HL-60/S4 treated with phorbol 12-myristate 13-acetate at 8.2 ng/mL for 4 days and 3 days (cell line): ENCODE results near the gene IL34.

Experiments used
- in situ Hi-C: fragments of 300-500 bp; cut with MboI; formaldehyde crosslinking; loops from 2 replicates; pipeline ENCODE4 v1.15.0; 2022; ENCODE audit warnings: low sequenced_read_pairs

The IL34 gene

GRCh38 chr16:70687102-70687511 lies 40.7 kb downstream of the IL34 start:
- in situ Hi-C loops, result no loop called here

GRCh38 chr16:70687671-70688245 lies 41.4 kb downstream of the IL34 start:
- in situ Hi-C loops, result no loop called here

- in situ Hi-C loops, result no loop called here
Measured at GRCh38 chr16:70688246-70688742, 41.9 kb downstream of the IL34 start.

- in situ Hi-C loops, result no loop called here
Measured at GRCh38 chr16:70689035-70689969, 42.9 kb downstream of the IL34 start.

GRCh38 chr16:70689970-70690891 lies 43.9 kb downstream of the IL34 start:
- in situ Hi-C loops, result no loop called here

- in situ Hi-C loops, result no loop called here
Measured at GRCh38 chr16:70691223-70692129, 45.1 kb downstream of the IL34 start.

- in situ Hi-C loops, result no loop called here
Measured at GRCh38 chr16:70692130-70692872, 45.9 kb downstream of the IL34 start.

GRCh38 chr16:70692873-70693671 lies 46.7 kb downstream of the IL34 start:
- in situ Hi-C loops, result no loop called here

GRCh38 chr16:70694088-70694867 lies 47.9 kb downstream of the IL34 start:
- in situ Hi-C loops, result no loop called here

GRCh38 chr16:70694868-70695218 lies 48.5 kb downstream of the IL34 start:
- in situ Hi-C loops, result no loop called here

- in situ Hi-C loops, result no loop called here
Measured at GRCh38 chr16:70695331-70696070, 49.1 kb downstream of the IL34 start.

- in situ Hi-C loops, result no loop called here
Measured at GRCh38 chr16:70696355-70696754, 50.0 kb downstream of the IL34 start.

GRCh38 chr16:70696952-70697593 lies 50.7 kb downstream of the IL34 start:
- in situ Hi-C loops, result no loop called here

GRCh38 chr16:70697594-70698170 lies 51.3 kb downstream of the IL34 start:
- in situ Hi-C loops, result no loop called here

GRCh38 chr16:70698901-70699300 lies 52.5 kb downstream of the IL34 start:
- in situ Hi-C loops, result no loop called here

GRCh38 chr16:70699696-70700095 lies 53.3 kb downstream of the IL34 start:
- in situ Hi-C loops, result no loop called here
